ENCODE measurements around the gene JUP. TPM values are rescaled to one million over a fixed set of nuclear protein-coding genes. Genes with fewer than 3 reads are reported as not detected.

JUP gene
- total and polyA plus RNA-seq, 4 donors, result 39.1 to 56.0 (median 44.2) TPM

GRCh38 chr17:41768682-41769288 is 17.7 kb downstream of the JUP start:
- no peaks in the 10 kb centered on the region for H3K27me3 ChIP-seq (ENCODE audit: control insufficient read depth in 4 of 4, insufficient read depth in 4 of 4, low read length in 3 of 4)
- DNase-seq (ENCODE audit: low spot score), result no peak
- H3K4me3 ChIP-seq (ENCODE audit: low read depth in 1 of 3, low read length in 3 of 3), result no peak overlapping the region

GRCh38 chr17:41767324-41768042 is 19.0 kb downstream of the JUP start:
- WGBS, result 97% methylated on average over 18 of the region's 18 CpGs
- no peaks in the 10 kb centered on the region for H3K9me3 ChIP-seq (ENCODE audit: control insufficient read depth in 4 of 4, low read length in 3 of 4)
- no peak overlapping the region for H3K9ac ChIP-seq (ENCODE audit: low read depth in 1 of 2, low read length in 2 of 2)
- peaks cover 12 to 59% (median 45%) of the 10 kb centered on the region in 4 donors for H3K36me3 ChIP-seq (ENCODE audit: control insufficient read depth in 4 of 4, insufficient read depth in 3 of 4, low read depth in 1 of 4, low read length in 3 of 4)
- no peaks in the 10 kb centered on the region for H3K27me3 ChIP-seq (ENCODE audit: control insufficient read depth in 4 of 4, insufficient read depth in 4 of 4, low read length in 3 of 4)
- DNase-seq (ENCODE audit: low spot score), result no peak
- peaks cover 6 to 29% (median 16%) of the 10 kb centered on the region in 4 donors for H3K4me1 ChIP-seq (ENCODE audit: control insufficient read depth in 4 of 4, insufficient read depth in 4 of 4, low read length in 3 of 4)
- no peak overlapping the region for H3K4me3 ChIP-seq (ENCODE audit: low read depth in 1 of 3, low read length in 3 of 3)
- H3K27ac ChIP-seq (ENCODE audit: low read depth in 1 of 2, low read length in 2 of 2), result no peak overlapping the region
- TF ChIP-seq GABPA (IDR thresholded peaks at IDR 0.05 in 1 of 2, conservative IDR thresholded peaks at IDR 0.05 in 1 of 2) (no peak), SP1 (IDR thresholded peaks at IDR 0.05) (no peak), HNF4G (IDR thresholded peaks at IDR 0.05) (no peak), REST (IDR thresholded peaks at IDR 0.05) (no peak), MAX (IDR thresholded peaks at IDR 0.05) (no peak), TAF1 (conservative IDR thresholded peaks at IDR 0.05) (no peak), FOXA2 (IDR thresholded peaks at IDR 0.05) (no peak), EGR1 (IDR thresholded peaks at IDR 0.05; ENCODE audit: low read depth in 2 of 2) (no peak)

More at GRCh38 chr17:41768682-41769288, 17.7 kb downstream of the JUP start:
- 92% methylated on average over 23 of the region's 23 CpGs for WGBS
- Histone ChIP-seq H3K27ac (ENCODE audit: low read depth in 1 of 2, low read length in 2 of 2) (no peak overlapping the region), H3K4me1 (ENCODE audit: control insufficient read depth in 4 of 4, insufficient read depth in 4 of 4, low read length in 3 of 4) (peaks cover 10 to 41% (median 25%) of the 10 kb centered on the region in 4 donors), H3K9me3 (ENCODE audit: control insufficient read depth in 4 of 4, low read length in 3 of 4) (no peaks in the 10 kb centered on the region), H3K9ac (ENCODE audit: low read depth in 1 of 2, low read length in 2 of 2) (no peak overlapping the region), H3K36me3 (ENCODE audit: control insufficient read depth in 4 of 4, insufficient read depth in 3 of 4, low read depth in 1 of 4, low read length in 3 of 4) (peaks cover 8 to 46% (median 32%) of the 10 kb centered on the region in 4 donors)
- TF ChIP-seq FOXA1 (IDR thresholded peaks at IDR 0.05) (no peak), HNF4G (IDR thresholded peaks at IDR 0.05) (no peak), RXRA (IDR thresholded peaks at IDR 0.05) (no peak), RAD21 (IDR thresholded peaks at IDR 0.05) (no peak), MAX (IDR thresholded peaks at IDR 0.05) (no peak), REST (IDR thresholded peaks at IDR 0.05) (no peak), GABPA (IDR thresholded peaks at IDR 0.05 in 1 of 2, conservative IDR thresholded peaks at IDR 0.05 in 1 of 2) (no peak), YY1 (IDR thresholded peaks at IDR 0.05) (no peak), ZBTB33 (IDR thresholded peaks at IDR 0.05) (no peak)
